Superior temporal gyrus (tissue), 1 donor: ENCODE data around the gene SMPD2.

Experiments used
- DNase-seq: peaks from one replicate; pipeline ENCODE4 v3.0.0-alpha.2; 2016; ENCODE audit errors: extremely low spot score

Gene SMPD2

GRCh38 chr6:109485266-109485935 lies 44.9 kb downstream of the SMPD2 start:
- no peak for DNase-seq

GRCh38 chr6:109486068-109486467 lies 45.5 kb downstream of the SMPD2 start:
- no peak for DNase-seq

DNA sequence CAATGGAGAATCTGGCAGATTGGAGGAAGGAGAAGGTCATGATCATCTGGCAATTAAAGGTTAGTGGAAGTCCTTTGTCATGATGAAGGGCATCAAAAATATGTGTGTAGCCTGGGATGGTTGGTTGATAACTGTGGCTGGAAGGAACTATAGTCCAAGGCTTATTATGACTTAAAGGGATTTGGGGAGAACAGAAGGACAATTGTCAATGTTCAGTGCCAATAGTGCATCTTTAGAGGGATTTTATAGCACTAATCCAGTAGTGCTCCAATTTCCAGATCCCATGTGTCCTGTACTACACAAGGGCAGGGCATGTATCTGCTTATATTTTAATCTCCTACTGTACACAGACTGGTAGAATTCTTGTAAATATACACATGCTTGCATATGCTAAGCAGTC lies 47.5 kb downstream of the SMPD2 start:
- DNase-seq: no peak

DNA sequence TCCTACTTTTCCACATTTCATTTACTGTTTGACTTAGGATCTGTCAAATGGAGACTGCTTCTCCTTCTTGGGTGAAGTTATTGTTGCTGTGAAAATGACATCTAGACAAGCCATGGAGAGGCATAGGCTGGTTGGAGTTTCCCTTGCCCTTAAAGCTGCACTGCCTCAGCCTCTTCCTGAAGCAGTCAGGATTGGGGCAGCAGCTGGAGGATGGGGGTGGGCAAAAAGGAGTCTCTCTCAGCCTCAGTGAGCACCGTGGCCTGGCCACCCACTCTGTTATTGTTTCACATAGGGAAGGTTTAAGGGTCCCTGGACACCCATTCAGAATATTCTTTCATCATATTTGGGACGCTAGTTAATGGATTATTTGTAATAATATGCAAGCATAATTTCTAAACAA lies 50.2 kb downstream of the SMPD2 start:
- no peak for DNase-seq

GRCh38 chr6:109491207-109491938 lies 50.8 kb downstream of the SMPD2 start:
- DNase-seq: no peak
